H9 (cell line): Measurements from ENCODE around the gene RNF39. TPM values are rescaled to one million over a fixed set of nuclear protein-coding genes. Genes with fewer than 3 reads are reported as not detected.

Experiments
- DNase-seq: peaks from one replicate; pipeline ENCODE4 v3.0.0-alpha.2; 2017
- H2AFZ ChIP-seq: one replicate; pipeline ENCODE4 v1.6.1; 2013; ENCODE audit warnings: mild to moderate bottlenecking, low read length, control low read depth, moderate library complexity
- H2AK5ac ChIP-seq: 2 replicates; pipeline ENCODE4 v1.6.1; 2013; ENCODE audit warnings: low read length, control low read depth, mixed read lengths; ENCODE audit not compliant: insufficient read length
- H2BK120ac ChIP-seq: one replicate; pipeline ENCODE4 v1.6.1; 2013; ENCODE audit warnings: low read depth, mild to moderate bottlenecking, low read length, control low read depth, inconsistent platforms; ENCODE audit not compliant: poor library complexity, severe bottlenecking
- H2BK12ac ChIP-seq: 2 replicates; pipeline ENCODE4 v1.6.1; 2013; ENCODE audit warnings: low read length, control low read depth, mixed read lengths, low read depth; ENCODE audit not compliant: insufficient read length
- H2BK15ac ChIP-seq: 2 replicates; pipeline ENCODE4 v1.6.1; 2013; ENCODE audit warnings: low read depth, low read length, control low read depth
- H2BK20ac ChIP-seq: one replicate; pipeline ENCODE4 v1.6.1; 2013; ENCODE audit warnings: low read depth, mild to moderate bottlenecking, low read length, control low read depth, inconsistent platforms; ENCODE audit not compliant: poor library complexity, severe bottlenecking
- H2BK5ac ChIP-seq: 2 replicates; pipeline ENCODE4 v1.6.1; 2013; ENCODE audit warnings: low read length, control low read depth, mixed read lengths; ENCODE audit not compliant: insufficient read length
- H3K14ac ChIP-seq: 2 replicates; pipeline ENCODE4 v1.6.1; 2013; ENCODE audit warnings: low read length, control low read depth; ENCODE audit not compliant: insufficient read depth
- H3K18ac ChIP-seq: 2 replicates; pipeline ENCODE4 v1.6.1; 2013; ENCODE audit warnings: low read depth, mild to moderate bottlenecking, mixed read lengths, low read length, control low read depth; ENCODE audit not compliant: insufficient read length
- H3K23ac ChIP-seq: 2 replicates; pipeline ENCODE4 v1.6.1; 2013; ENCODE audit warnings: low read length, control low read depth, mixed read lengths, low read depth; ENCODE audit not compliant: insufficient read length
- H3K23me2 ChIP-seq: 2 replicates; pipeline ENCODE4 v1.6.1; 2013; ENCODE audit warnings: low read depth, mild to moderate bottlenecking, mixed read lengths, low read length, control low read depth; ENCODE audit not compliant: insufficient read length, poor library complexity, severe bottlenecking
- H3K27ac ChIP-seq: 2 replicates; pipeline ENCODE4 v1.5.1; 2013; ENCODE audit warnings: low read length, control low read depth, mixed read lengths, low read depth; ENCODE audit not compliant: insufficient read length
- H3K27me3 ChIP-seq: 2 replicates; pipeline ENCODE4 v1.6.1; 2013; ENCODE audit warnings: low read length, control low read depth, inconsistent platforms; ENCODE audit not compliant: insufficient read depth
- H3K4ac ChIP-seq: 2 replicates; pipeline ENCODE4 v1.6.1; 2013; ENCODE audit warnings: low read depth, mild to moderate bottlenecking, control low read depth, inconsistent platforms, low read length, moderate library complexity
- H3K4me1 ChIP-seq: 2 replicates; pipeline ENCODE4 v1.6.1; 2013; ENCODE audit warnings: low read length, control low read depth, inconsistent platforms; ENCODE audit not compliant: insufficient read depth
- H3K4me2 ChIP-seq: 2 replicates; pipeline ENCODE4 v1.6.1; 2013; ENCODE audit warnings: low read length, control low read depth, mixed read lengths; ENCODE audit not compliant: insufficient read length, insufficient read depth
- H3K56ac ChIP-seq: 2 replicates; pipeline ENCODE4 v1.6.1; 2013; ENCODE audit warnings: low read depth, mild to moderate bottlenecking, mixed read lengths, low read length, control low read depth; ENCODE audit not compliant: insufficient read length
- H3K79me1 ChIP-seq: 2 replicates; pipeline ENCODE4 v1.6.1; 2013; ENCODE audit warnings: low read depth, mild to moderate bottlenecking, moderate library complexity, low read length, control low read depth, inconsistent platforms; ENCODE audit not compliant: insufficient read depth, poor library complexity, severe bottlenecking
- H3K79me2 ChIP-seq: 2 replicates; pipeline ENCODE4 v1.6.1; 2013; ENCODE audit warnings: low read length, control low read depth, inconsistent platforms; ENCODE audit not compliant: insufficient read depth
- H3K9ac ChIP-seq: 2 replicates; pipeline ENCODE4 v1.6.1; 2013; ENCODE audit warnings: low read length, control low read depth, mixed read lengths; ENCODE audit not compliant: insufficient read length; ENCODE audit errors: extremely low read depth
- H3K9me3 ChIP-seq: one replicate; pipeline ENCODE4 v1.6.1; 2013; ENCODE audit warnings: low read depth, low read length, inconsistent platforms; ENCODE audit not compliant: control insufficient read depth
- H3T11ph ChIP-seq: one replicate; pipeline ENCODE4 v1.6.1; 2013; ENCODE audit warnings: mild to moderate bottlenecking, low read length, control low read depth, inconsistent platforms
- H4K20me1 ChIP-seq: one replicate; pipeline ENCODE4 v1.6.1; 2013; ENCODE audit not compliant: control insufficient read depth, insufficient read length, insufficient read depth
- H4K5ac ChIP-seq: 2 replicates; pipeline ENCODE4 v1.6.1; 2013; ENCODE audit warnings: low read depth, mild to moderate bottlenecking, mixed read lengths, low read length, control low read depth; ENCODE audit not compliant: insufficient read length
- H4K8ac ChIP-seq: replicated peaks from 2 replicates; pipeline ENCODE4 v1.6.1; 2013; ENCODE audit warnings: low read length, control low read depth, mixed read lengths, low read depth; ENCODE audit not compliant: insufficient read length
- H4K91ac ChIP-seq: 2 replicates; pipeline ENCODE4 v1.6.1; 2013; ENCODE audit warnings: low read depth, mild to moderate bottlenecking, moderate library complexity, mixed read lengths, low read length, control low read depth; ENCODE audit not compliant: insufficient read length
- H3K27ac Mint-ChIP-seq, 3 experiments: 2 replicates in 2 of 3; 3 replicates in 1 of 3; pipeline ENCODE4 v1.8.0; 2020 to 2021; ENCODE audit warnings: mixed read lengths in 3 of 3, mild to moderate bottlenecking in 1 of 3, moderate library complexity in 1 of 3
- H3K27me3 Mint-ChIP-seq: 2 replicates; pipeline ENCODE4 v1.8.0; 2021; ENCODE audit warnings: low read depth, mild to moderate bottlenecking, moderate library complexity, mixed read lengths
- H3K36me3 Mint-ChIP-seq, 3 experiments: 2 replicates in 2 of 3; 3 replicates in 1 of 3; pipeline ENCODE4 v1.8.0; 2020 to 2021; ENCODE audit warnings: low read depth in 3 of 3, mixed read lengths in 3 of 3; ENCODE audit not compliant: insufficient read depth in 1 of 3
- H3K4me1 Mint-ChIP-seq, 2 experiments: 2 replicates each; pipeline ENCODE4 v1.8.0; 2020; ENCODE audit warnings: mixed read lengths in 2 of 2
- H3K4me3 Mint-ChIP-seq, 2 experiments: 2 replicates in 1 of 2; 3 replicates in 1 of 2; pipeline ENCODE4 v1.8.0; 2020 to 2021; ENCODE audit warnings: mild to moderate bottlenecking in 2 of 2, mixed read lengths in 2 of 2, moderate library complexity in 1 of 2
- H3K9me3 Mint-ChIP-seq, 2 experiments: 2 replicates in 1 of 2; 3 replicates in 1 of 2; pipeline ENCODE4 v1.8.0; 2020; ENCODE audit warnings: mild to moderate bottlenecking in 2 of 2, mixed read lengths in 2 of 2, moderate library complexity in 1 of 2
- CTCF ChIP-seq: fragments of 200-600 bp; sonication (generic); conservative IDR thresholded peaks from 3 replicates; pipeline ENCODE4 v1.8.0; 2021; ENCODE audit warnings: antibody characterized with exemption, mild to moderate bottlenecking
- WGBS: extraction: QIAGEN DNeasy Blood & Tissue Kit; methylation state at CpG from one replicate; pipeline ENCODE4 v1.1.7; 2013; ENCODE audit warnings: missing lambda C conversion rate, low lambda C conversion rate, mixed read lengths; ENCODE audit not compliant: insufficient read length; ENCODE audit errors: extremely low coverage; 5-methylcytosine and 5-hydroxymethylcytosine counted together
- total RNA-seq: library from RNA; stranded (reverse); gene quantifications from 2 replicates; pipeline ENCODE4 v1.2.1, GENCODE V29; 2021

The RNF39 gene
- total RNA-seq, 1 experiment from 2014 or later = 0.26 TPM

GRCh38 chr6:30042476-30042875 lies 33.1 kb downstream of the RNF39 start:
- Histone ChIP-seq H4K20me1 (no peaks in the 10 kb centered on the region), H2BK12ac (no peak overlapping the region), H3K18ac (no peak overlapping the region), H2AFZ (no peak overlapping the region), H3K27ac (no peak overlapping the region), H4K91ac (no peak overlapping the region), H4K5ac (no peak overlapping the region), H3K23me2 (no peaks in the 10 kb centered on the region), H3K4me1 (no peaks in the 10 kb centered on the region), H3K27me3 (no peaks in the 10 kb centered on the region), H2BK20ac (no peak overlapping the region), H4K8ac (no peak overlapping the region), H3K79me1 (no peaks in the 10 kb centered on the region), H2BK5ac (no peak overlapping the region), H2BK120ac (no peak overlapping the region), H3K4ac (no peak overlapping the region), H3K9me3 (no peaks in the 10 kb centered on the region), H2AK5ac (no peak overlapping the region), H3K79me2 (no peaks in the 10 kb centered on the region), H3T11ph (no peak overlapping the region), H3K56ac (no peak overlapping the region), H3K9ac (no peak overlapping the region), H3K23ac (no peak overlapping the region), H2BK15ac (no peak overlapping the region), H3K4me2 (no peak overlapping the region), H3K14ac (no peak overlapping the region)
- TF ChIP-seq CTCF = no peak
- no CpG with 5 or more reads among the region's 1 CpG for WGBS
- Mint-ChIP-seq H3K27me3 (peaks cover 2% of the 10 kb centered on the region; the same call in 1 of the 2 replicates), H3K4me3 (no peak overlapping the region), H3K27ac (no peak overlapping the region), H3K4me1 (no peaks in the 10 kb centered on the region), H3K36me3 (no peaks in the 10 kb centered on the region), H3K9me3 (no peaks in the 10 kb centered on the region)
- no peak for DNase-seq
